ENCODE measurements around the gene NTNG2.

The NTNG2 gene

GRCh38 chr9:132193227-132194124 lies 31.6 kb downstream of the NTNG2 start:
- TF ChIP-seq CTCF (IDR thresholded peaks at IDR 0.05) = no peak
- TF ChIP-seq ZFX (IDR thresholded peaks at IDR 0.05; ENCODE audit: borderline replicate concordance) = no peak
- no peak overlapping the region for H3K27ac ChIP-seq

GRCh38 chr9:132194508-132194907 lies 32.6 kb downstream of the NTNG2 start:
- TF ChIP-seq CTCF (IDR thresholded peaks at IDR 0.05) (no peak), ZFX (IDR thresholded peaks at IDR 0.05; ENCODE audit: borderline replicate concordance) (no peak)
- no peak overlapping the region for H3K27ac ChIP-seq

- no peak for TF ChIP-seq CTCF (IDR thresholded peaks at IDR 0.05)
- TF ChIP-seq ZFX (IDR thresholded peaks at IDR 0.05; ENCODE audit: borderline replicate concordance) = no peak
Observed at GRCh38 chr9:132197315-132197714, 35.5 kb downstream of the NTNG2 start.

GRCh38 chr9:132197856-132198550 lies 36.1 kb downstream of the NTNG2 start:
- H3K27ac ChIP-seq = no peak overlapping the region
- TF ChIP-seq CTCF (IDR thresholded peaks at IDR 0.05) = no peak
- TF ChIP-seq ZFX (IDR thresholded peaks at IDR 0.05; ENCODE audit: borderline replicate concordance) = no peak

More at GRCh38 chr9:132197315-132197714, 35.5 kb downstream of the NTNG2 start:
- H3K27ac ChIP-seq = no peak overlapping the region

- no peak overlapping the region for H3K27ac ChIP-seq
- TF ChIP-seq ZFX (IDR thresholded peaks at IDR 0.05; ENCODE audit: borderline replicate concordance) = no peak
- TF ChIP-seq CTCF (IDR thresholded peaks at IDR 0.05) = no peak
Observed at GRCh38 chr9:132199056-132199455, 37.2 kb downstream of the NTNG2 start.

- H3K27ac ChIP-seq = no peak overlapping the region
- no peak for TF ChIP-seq CTCF (IDR thresholded peaks at IDR 0.05)
Observed at GRCh38 chr9:132200706-132201105, 38.8 kb downstream of the NTNG2 start.

- no peak for TF ChIP-seq ZFX (IDR thresholded peaks at IDR 0.05; ENCODE audit: borderline replicate concordance)
- TF ChIP-seq CTCF (IDR thresholded peaks at IDR 0.05) = no peak
- H3K27ac ChIP-seq = no peak overlapping the region
Observed at GRCh38 chr9:132201139-132201538, 39.3 kb downstream of the NTNG2 start.
